Stimulated activated memory B cell treated with anti-CD40 and anti-IgM and Interleukin-4, amounts not matched to agents 10 μg/mL and 1 μg/mL and 100 μg/mL, for 72 hours (primary cell): ENCODE measurements around the gene EEF1AKMT1.
"Not testable (repeated sequence)": the region's sequence is repeated elsewhere in the genome, so short reads cannot be mapped to it uniquely, and the experiment has no call there.

Source experiments
- ATAC-seq: fragments of 150-1000 bp; cut with Tn5 transposase; 2 replicates; pipeline ENCODE4 v1.10.0; 2021
- H3K27ac Mint-ChIP-seq: one replicate; pipeline ENCODE4 v1.8.0; 2022; ENCODE audit warnings: mild to moderate bottlenecking, mixed read lengths
- H3K27me3 Mint-ChIP-seq: one replicate; pipeline ENCODE4 v1.8.0; 2022; ENCODE audit warnings: mixed read lengths
- H3K36me3 Mint-ChIP-seq: one replicate; pipeline ENCODE4 v1.8.0; 2022; ENCODE audit warnings: mixed read lengths
- H3K4me1 Mint-ChIP-seq: one replicate; pipeline ENCODE4 v1.8.0; 2022; ENCODE audit warnings: mixed read lengths
- H3K4me3 Mint-ChIP-seq: one replicate; pipeline ENCODE4 v1.8.0; 2022; ENCODE audit warnings: mild to moderate bottlenecking, moderate library complexity, mixed read lengths
- H3K9me3 Mint-ChIP-seq: one replicate; pipeline ENCODE4 v1.8.0; 2022; ENCODE audit warnings: mixed read lengths

The EEF1AKMT1 gene

GRCh38 chr13:20702530-20702914 is 71.2 kb downstream of the EEF1AKMT1 start:
- H3K27ac Mint-ChIP-seq = peak overlapping the region; percentile 83
- H3K9me3 Mint-ChIP-seq = no peaks in the 10 kb centered on the region
- H3K27me3 Mint-ChIP-seq = peaks cover 27% of the 10 kb centered on the region
- no peaks in the 10 kb centered on the region for H3K36me3 Mint-ChIP-seq
- H3K4me3 Mint-ChIP-seq = peak overlapping the region; percentile 36
- peaks cover 8% of the 10 kb centered on the region for H3K4me1 Mint-ChIP-seq
- ATAC-seq = no peak

GRCh38 chr13:20701461-20701860 is 72.3 kb downstream of the EEF1AKMT1 start:
- no peak overlapping the region for H3K27ac Mint-ChIP-seq
- no peaks in the 10 kb centered on the region for H3K36me3 Mint-ChIP-seq
- peaks cover 28% of the 10 kb centered on the region for H3K27me3 Mint-ChIP-seq
- peaks cover 8% of the 10 kb centered on the region for H3K4me1 Mint-ChIP-seq
- H3K4me3 Mint-ChIP-seq = no peak overlapping the region
- ATAC-seq = no peak
- no peaks in the 10 kb centered on the region for H3K9me3 Mint-ChIP-seq

- Mint-ChIP-seq H3K36me3 (no peaks in the 10 kb centered on the region), H3K9me3 (no peaks in the 10 kb centered on the region), H3K27me3 (peaks cover 38% of the 10 kb centered on the region), H3K27ac (no peak overlapping the region), H3K4me3 (no peak overlapping the region), H3K4me1 (peaks cover 8% of the 10 kb centered on the region)
- ATAC-seq = no peak
These were observed 73.5 kb downstream of the EEF1AKMT1 start for GRCh38 chr13:20700288-20700687.

- Mint-ChIP-seq H3K4me1 (peaks cover 8% of the 10 kb centered on the region), H3K27me3 (peaks cover 38% of the 10 kb centered on the region), H3K4me3 (no peak overlapping the region), H3K9me3 (no peaks in the 10 kb centered on the region), H3K36me3 (no peaks in the 10 kb centered on the region), H3K27ac (no peak overlapping the region)
- no peak for ATAC-seq
These were observed 74.0 kb downstream of the EEF1AKMT1 start for GRCh38 chr13:20699715-20700114.

GRCh38 chr13:20696073-20696472 is 77.7 kb downstream of the EEF1AKMT1 start:
- H3K9me3 Mint-ChIP-seq = no peaks in the 10 kb centered on the region
- H3K27me3 Mint-ChIP-seq = peaks cover 38% of the 10 kb centered on the region
- H3K27ac Mint-ChIP-seq = no peak overlapping the region
- H3K36me3 Mint-ChIP-seq = no peaks in the 10 kb centered on the region
- ATAC-seq = no peak
- H3K4me3 Mint-ChIP-seq = no peak overlapping the region
- no peaks in the 10 kb centered on the region for H3K4me1 Mint-ChIP-seq

- no peaks in the 10 kb centered on the region for H3K4me1 Mint-ChIP-seq
- no peaks in the 10 kb centered on the region for H3K9me3 Mint-ChIP-seq
- H3K4me3 Mint-ChIP-seq = no peak overlapping the region
- H3K36me3 Mint-ChIP-seq = peaks cover 9% of the 10 kb centered on the region
- H3K27me3 Mint-ChIP-seq = peaks cover 10% of the 10 kb centered on the region
- no peak for ATAC-seq
- H3K27ac Mint-ChIP-seq = no peak overlapping the region
These were observed 82.1 kb downstream of the EEF1AKMT1 start for GRCh38 chr13:20691616-20692015.

- Mint-ChIP-seq H3K4me1 (no peaks in the 10 kb centered on the region), H3K27me3 (no peaks in the 10 kb centered on the region), H3K27ac (no peak overlapping the region), H3K36me3 (peaks cover 15% of the 10 kb centered on the region), H3K4me3 (no peak overlapping the region), H3K9me3 (no peaks in the 10 kb centered on the region)
- ATAC-seq = no peak
These were observed 84.5 kb downstream of the EEF1AKMT1 start for GRCh38 chr13:20689291-20689690.

- ATAC-seq = no peak
- no peak overlapping the region for H3K4me3 Mint-ChIP-seq
- no peaks in the 10 kb centered on the region for H3K27me3 Mint-ChIP-seq
- peaks cover 17% of the 10 kb centered on the region for H3K36me3 Mint-ChIP-seq
- no peaks in the 10 kb centered on the region for H3K9me3 Mint-ChIP-seq
- H3K4me1 Mint-ChIP-seq = no peaks in the 10 kb centered on the region
- no peak overlapping the region for H3K27ac Mint-ChIP-seq
These were observed 86.7 kb downstream of the EEF1AKMT1 start for GRCh38 chr13:20686863-20687579.

GRCh38 chr13:20686167-20686566 is 87.6 kb downstream of the EEF1AKMT1 start:
- ATAC-seq = no peak
- H3K27ac Mint-ChIP-seq = no peak overlapping the region
- H3K4me1 Mint-ChIP-seq = no peaks in the 10 kb centered on the region
- H3K36me3 Mint-ChIP-seq = peaks cover 17% of the 10 kb centered on the region
- no peak overlapping the region for H3K4me3 Mint-ChIP-seq
- H3K27me3 Mint-ChIP-seq = no peaks in the 10 kb centered on the region
- H3K9me3 Mint-ChIP-seq = no peaks in the 10 kb centered on the region

- Mint-ChIP-seq H3K4me3 (no peak overlapping the region), H3K27ac (no peak overlapping the region), H3K9me3 (no peaks in the 10 kb centered on the region), H3K4me1 (no peaks in the 10 kb centered on the region), H3K36me3 (peaks cover 26% of the 10 kb centered on the region), H3K27me3 (no peaks in the 10 kb centered on the region)
- no peak for ATAC-seq
These were observed 88.7 kb downstream of the EEF1AKMT1 start for GRCh38 chr13:20685092-20685491.

GRCh38 chr13:20684546-20684945 is 89.2 kb downstream of the EEF1AKMT1 start:
- ATAC-seq = no peak
- Mint-ChIP-seq H3K4me1 (no peaks in the 10 kb centered on the region), H3K36me3 (peaks cover 26% of the 10 kb centered on the region), H3K27ac (no peak overlapping the region), H3K9me3 (no peaks in the 10 kb centered on the region), H3K27me3 (no peaks in the 10 kb centered on the region), H3K4me3 (no peak overlapping the region)

- Mint-ChIP-seq H3K27ac (no peak overlapping the region), H3K36me3 (peaks cover 26% of the 10 kb centered on the region), H3K4me3 (no peak overlapping the region), H3K27me3 (no peaks in the 10 kb centered on the region), H3K4me1 (no peaks in the 10 kb centered on the region), H3K9me3 (no peaks in the 10 kb centered on the region)
- ATAC-seq = no peak
These were observed 89.7 kb downstream of the EEF1AKMT1 start for GRCh38 chr13:20684041-20684440.

GRCh38 chr13:20682061-20682460 is 91.7 kb downstream of the EEF1AKMT1 start:
- Mint-ChIP-seq H3K36me3 (peaks cover 17% of the 10 kb centered on the region), H3K27ac (no peak overlapping the region), H3K27me3 (no peaks in the 10 kb centered on the region), H3K9me3 (no peaks in the 10 kb centered on the region), H3K4me3 (no peak overlapping the region), H3K4me1 (no peaks in the 10 kb centered on the region)
- ATAC-seq = no peak

GRCh38 chr13:20681481-20681880 is 92.3 kb downstream of the EEF1AKMT1 start:
- ATAC-seq, H3K27me3 Mint-ChIP-seq, H3K27ac Mint-ChIP-seq, H3K4me1 Mint-ChIP-seq, H3K9me3 Mint-ChIP-seq, H3K4me3 Mint-ChIP-seq: not testable (repeated sequence)
- H3K36me3 Mint-ChIP-seq = peaks cover 17% of the 10 kb centered on the region

- Mint-ChIP-seq H3K36me3 (peaks cover 23% of the 10 kb centered on the region), H3K4me1 (no peaks in the 10 kb centered on the region), H3K27ac (no peak overlapping the region), H3K4me3 (no peak overlapping the region), H3K27me3 (no peaks in the 10 kb centered on the region), H3K9me3 (no peaks in the 10 kb centered on the region)
- no peak for ATAC-seq
These were observed 93.2 kb downstream of the EEF1AKMT1 start for GRCh38 chr13:20680416-20681080.

- Mint-ChIP-seq H3K27me3 (no peaks in the 10 kb centered on the region), H3K4me1 (no peaks in the 10 kb centered on the region), H3K9me3 (no peaks in the 10 kb centered on the region), H3K4me3 (no peak overlapping the region), H3K27ac (no peak overlapping the region), H3K36me3 (peaks cover 23% of the 10 kb centered on the region)
- no peak for ATAC-seq
These were observed 93.9 kb downstream of the EEF1AKMT1 start for GRCh38 chr13:20679879-20680278.
